Thyroid gland (tissue), 4 donors: ENCODE data around the gene ATXN7L3.

Source experiments
- CTCF ChIP-seq, 6 experiments: fragments of 200-600 bp in 3 of 6; fragments of 450-650 bp in 3 of 6; sonication (generic) in 3 of 6; IDR thresholded peaks; one replicate each; pipeline ENCODE4 v1.5.1; 2016 to 2019; ENCODE audit warnings: antibody characterized with exemption in 6 of 6, mild to moderate bottlenecking in 2 of 6, inconsistent platforms in 1 of 6, moderate library complexity in 1 of 6
- POLR2A ChIP-seq, 2 donors: fragments of 450-650 bp; IDR thresholded peaks; one replicate each; pipeline ENCODE4 v1.6.1; 2017; ENCODE audit warnings: antibody characterized with exemption in 2 of 2, mild to moderate bottlenecking in 2 of 2, moderate library complexity in 1 of 2

- no peak for TF ChIP-seq POLR2A (IDR thresholded peaks at IDR 0.05)
- no peak for TF ChIP-seq CTCF (IDR thresholded peaks at IDR 0.05)
Observed at GRCh38 chr17:44149750-44150329, 49.8 kb downstream of the ATXN7L3 start.
